ENCODE results near the gene ZGPAT.

- TF ChIP-seq EZH2 (IDR thresholded peaks at IDR 0.05; ENCODE audit: low read depth): no peak
- no peak for TF ChIP-seq CTCF (conservative IDR thresholded peaks at IDR 0.05)
These were observed 48.3 kb downstream of the ZGPAT start for GRCh38 chr20:63755933-63756647.
